ENCODE data around the gene RFNG. TPM values are rescaled to one million over a fixed set of nuclear protein-coding genes. Genes with fewer than 3 reads are reported as not detected.

RFNG gene
- total and polyA plus RNA-seq, 9 donors, result 20.9 to 61.3 (median 44.7) TPM

DNA sequence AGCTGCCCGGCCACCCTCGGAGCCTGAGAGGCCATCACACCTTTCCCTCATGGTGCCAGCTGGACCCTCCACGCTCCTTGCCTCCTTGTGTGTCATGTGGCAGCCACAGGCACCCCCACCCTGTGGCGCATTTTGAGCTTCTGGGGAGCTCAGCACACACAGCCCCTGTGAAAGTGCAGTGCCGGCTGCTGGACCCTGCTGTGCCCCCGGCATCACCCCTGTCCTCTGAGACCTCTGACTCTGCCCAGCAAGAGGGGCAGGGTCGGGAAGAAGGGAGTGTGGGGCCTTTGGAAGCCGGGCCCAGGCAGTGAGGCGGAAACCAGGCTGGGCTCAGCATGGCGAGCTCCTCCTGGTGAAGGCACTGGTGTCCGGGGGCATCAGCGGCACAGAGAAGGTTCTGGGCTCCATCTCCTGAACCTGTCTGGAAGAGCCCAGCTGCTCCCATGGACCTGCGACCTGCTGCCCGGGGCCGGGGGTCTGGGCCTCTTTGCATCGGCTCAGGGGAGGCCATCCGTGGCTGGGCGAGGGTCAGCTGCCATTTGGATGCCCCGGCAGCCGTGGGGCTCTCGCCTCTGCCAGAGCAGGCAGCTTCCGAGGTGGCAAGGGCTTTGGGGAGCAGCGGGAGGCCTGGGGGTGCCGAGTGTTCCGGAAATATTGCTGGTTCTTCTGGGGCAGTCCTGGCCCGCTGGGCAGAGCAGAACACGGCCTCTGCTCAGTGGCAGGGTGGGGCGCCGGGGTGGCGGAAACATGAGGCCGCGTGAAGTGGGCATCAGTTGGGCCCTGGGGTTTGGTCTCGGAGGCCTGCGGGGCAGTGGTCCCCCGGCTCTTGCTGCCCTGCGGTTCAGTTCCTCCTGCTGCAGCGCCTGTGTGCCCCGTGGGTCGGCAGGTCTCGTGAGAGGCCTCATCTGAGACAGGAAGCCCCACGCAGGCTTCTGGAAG lies 46.8 kb downstream of the RFNG start:
- Histone ChIP-seq H3K27me3 (no peaks in the 10 kb centered on the region), H3K36me3 (no peaks in the 10 kb centered on the region), H3K4me3 (no peak overlapping the region), H3K27ac (no peak overlapping the region), H3K4me1 (ENCODE audit: insufficient read depth) (peaks cover 7% of the 10 kb centered on the region), H3K9me3 (no peaks in the 10 kb centered on the region)
- WGBS, 3 donors, result 91 to 94% (median 92%) methylated on average over 39 to 41 of the region's 41 CpGs
- no peak for TF ChIP-seq CTCF (IDR thresholded peaks at IDR 0.05)
- TF ChIP-seq POLR2A (IDR thresholded peaks at IDR 0.05), result no peak
- TF ChIP-seq EP300 (IDR thresholded peaks at IDR 0.05), result no peak
- intact Hi-C loops (cut with DNase I), result loop anchor here in 1 of 4 donors (5.0 kb wide), 1 partner anchor 42 kb away; the partner anchor contains the start of gene NOTUM
- DNase-seq, result no peak

GRCh38 chr17:82003411-82004381 lies 47.9 kb downstream of the RFNG start:
- Histone ChIP-seq H3K4me1 (ENCODE audit: insufficient read depth) (peaks cover 7% of the 10 kb centered on the region), H3K4me3 (no peak overlapping the region), H3K27ac (no peak overlapping the region), H3K36me3 (no peaks in the 10 kb centered on the region), H3K27me3 (no peaks in the 10 kb centered on the region), H3K9me3 (no peaks in the 10 kb centered on the region)
- DNase-seq, result peak; percentile 68 to 80 (median 79)
- WGBS, 3 donors, result 19 to 27% (median 23%) methylated on average over 42 to 53 of the region's 53 CpGs
- intact Hi-C loops (cut with DNase I), result loop anchor here in 1 of 4 donors (5.0 kb wide), 1 partner anchor 41 kb away; the partner anchor contains the start of gene NOTUM
- TF ChIP-seq CTCF (IDR thresholded peaks at IDR 0.05) (no peak), POLR2A (IDR thresholded peaks at IDR 0.05) (no peak), EP300 (IDR thresholded peaks at IDR 0.05) (no peak)

- H3K4me1 ChIP-seq (ENCODE audit: insufficient read depth), result peaks cover 7% of the 10 kb centered on the region
- DNase-seq, result no peak
- 85 to 92% (median 87%) methylated on average over 16 to 17 of the region's 17 CpGs for WGBS, 3 donors
- H3K9me3 ChIP-seq, result no peaks in the 10 kb centered on the region
- H3K27me3 ChIP-seq, result no peaks in the 10 kb centered on the region
- H3K27ac ChIP-seq, result no peak overlapping the region
- intact Hi-C loops (cut with DNase I), result loop anchor here in 1 of 4 donors (5.0 kb wide), 1 partner anchor 39 kb away; the partner anchor contains the start of gene NOTUM
- no peak for TF ChIP-seq CTCF (IDR thresholded peaks at IDR 0.05)
- no peak for TF ChIP-seq EP300 (IDR thresholded peaks at IDR 0.05)
- TF ChIP-seq POLR2A (IDR thresholded peaks at IDR 0.05), result no peak
- no peak overlapping the region for H3K4me3 ChIP-seq
- no peaks in the 10 kb centered on the region for H3K36me3 ChIP-seq
Observed at GRCh38 chr17:82001571-82002056, 50.0 kb downstream of the RFNG start.
